Pons (tissue), 1 donor: ENCODE data around the gene OR6C70.
A peak's percentile ranks its signal among the peaks of the same experiment; 100 is the strongest.
"Not testable (repeated sequence)": the region's sequence is repeated elsewhere in the genome, so short reads cannot be mapped to it uniquely, and the experiment has no call there.

Experiments used
- DNase-seq: peaks from one replicate; pipeline ENCODE4 v3.0.0-alpha.2; 2016; ENCODE audit warnings: low spot score

OR6C70 gene

DNA sequence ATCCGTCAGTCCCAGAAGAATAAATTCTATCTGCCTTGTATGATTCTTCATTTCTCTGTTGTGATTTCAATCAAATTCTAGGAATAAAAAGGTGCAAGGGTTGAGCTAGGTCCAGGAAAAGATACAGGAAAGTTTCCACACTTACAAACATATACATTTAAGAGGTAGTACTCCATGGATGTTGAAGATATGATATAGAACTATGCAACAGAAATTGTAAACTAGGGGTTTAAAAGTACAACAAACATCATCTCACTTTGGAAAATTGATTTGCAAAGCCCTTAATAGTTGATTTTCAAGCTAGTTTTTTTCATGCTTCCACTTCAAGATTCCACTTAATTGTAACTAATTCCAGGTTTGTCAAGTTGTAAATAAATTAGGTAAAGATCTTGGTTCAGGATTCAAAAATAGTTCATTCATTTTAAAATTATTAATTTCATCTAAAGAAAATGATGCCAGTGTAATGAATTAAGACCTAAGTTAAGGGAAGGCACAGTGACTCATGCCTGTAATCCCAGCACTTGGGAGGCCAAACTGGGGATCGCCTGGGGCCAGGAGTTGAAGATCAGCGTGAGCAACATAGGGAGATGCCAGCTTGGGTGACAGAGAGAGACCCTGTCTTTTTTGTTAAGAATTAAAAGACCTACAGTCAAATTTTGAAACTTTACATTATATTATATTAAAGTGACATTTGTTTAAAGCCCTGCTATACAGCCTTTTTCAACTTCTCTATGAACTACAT, at the start of gene OR6C70:
Gene OR6C70, minus strand, starts transcription at position 51 of the 742 bp plus-strand sequence. Its CDS starts 0 bp downstream, at position 51.
- DNase-seq = no peak

DNA sequence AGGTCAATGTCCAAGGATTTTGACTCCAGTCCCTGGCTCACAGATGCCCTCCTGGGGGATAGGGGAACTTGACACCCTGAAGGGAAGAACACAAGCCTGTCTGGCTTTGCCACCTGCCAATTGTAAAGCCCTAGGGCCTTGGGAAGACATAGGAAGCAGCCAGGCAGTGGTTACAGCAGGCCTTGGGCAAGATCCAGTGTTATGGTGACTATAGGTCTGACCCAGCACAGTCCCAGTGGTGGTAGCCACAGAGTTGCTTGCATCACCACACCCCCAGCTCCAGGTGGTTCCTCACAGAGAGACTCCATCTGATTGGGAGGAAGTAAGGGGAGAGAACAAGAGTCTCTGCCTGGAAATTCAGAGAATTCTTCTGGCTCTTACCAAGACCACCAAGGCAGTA, 46.5 kb upstream of the OR6C70 start:
- DNase-seq = no peak

DNA sequence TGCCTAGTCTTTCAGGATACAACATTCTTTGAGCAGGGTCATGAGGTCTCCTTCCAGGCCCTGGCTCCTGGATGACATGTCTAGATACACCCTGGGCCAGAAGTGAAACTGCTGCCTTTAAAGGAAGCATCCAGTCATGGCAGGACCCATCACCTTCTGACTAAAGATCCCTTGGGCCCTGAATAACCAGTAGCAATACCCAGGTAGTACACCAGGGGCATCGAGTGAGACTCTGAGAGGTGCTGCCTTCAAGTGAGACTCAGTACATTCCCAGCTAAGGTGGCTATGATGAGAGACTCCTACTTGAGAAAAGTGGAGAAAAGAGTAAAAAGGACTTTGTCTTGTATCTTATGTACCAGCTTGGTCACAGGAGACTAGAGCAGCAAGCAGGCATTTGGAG, 45.8 kb upstream of the OR6C70 start:
- no peak for DNase-seq

DNA sequence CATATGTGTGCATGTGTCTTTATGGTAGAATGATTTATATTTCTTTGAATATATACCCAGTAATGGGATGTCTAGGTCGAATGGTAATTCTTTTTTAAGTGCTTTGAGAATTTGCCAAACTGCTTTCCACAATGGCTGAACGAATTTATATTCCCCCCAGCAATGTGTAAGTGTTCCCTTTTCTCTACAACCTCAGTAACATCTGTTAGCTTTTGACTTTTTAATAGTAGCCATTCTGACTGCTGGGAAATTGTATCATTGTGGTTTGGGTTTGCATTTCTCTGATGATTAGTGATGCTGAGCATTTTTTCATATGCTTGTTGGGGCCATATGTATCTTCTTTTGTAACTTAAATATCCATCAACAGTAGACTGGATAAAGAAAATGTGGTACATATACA, 31.7 kb upstream of the OR6C70 start:
- DNase-seq = no peak

DNA sequence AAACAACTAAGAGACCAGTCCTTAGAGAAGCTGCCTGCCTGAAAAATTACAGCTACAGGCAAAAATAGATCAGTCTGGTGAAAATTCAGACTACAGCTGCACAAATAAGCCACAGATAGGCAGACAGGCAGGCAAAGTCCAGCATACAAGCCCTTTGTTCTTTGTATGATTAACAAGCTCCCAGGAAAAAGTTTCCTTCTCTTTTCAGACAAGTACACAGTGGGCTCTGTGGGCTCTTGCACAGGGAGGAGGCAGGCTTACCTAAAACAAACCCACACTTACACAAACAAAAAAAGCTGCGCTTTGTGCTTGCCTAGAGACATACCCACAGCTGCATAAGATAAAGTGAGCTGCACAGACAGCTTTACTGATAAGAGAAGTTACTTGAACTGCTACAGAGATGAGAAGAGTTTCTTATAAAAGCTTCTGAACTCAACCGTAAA, 29.9 kb upstream of the OR6C70 start:
- DNase-seq = peak; percentile 90

DNA sequence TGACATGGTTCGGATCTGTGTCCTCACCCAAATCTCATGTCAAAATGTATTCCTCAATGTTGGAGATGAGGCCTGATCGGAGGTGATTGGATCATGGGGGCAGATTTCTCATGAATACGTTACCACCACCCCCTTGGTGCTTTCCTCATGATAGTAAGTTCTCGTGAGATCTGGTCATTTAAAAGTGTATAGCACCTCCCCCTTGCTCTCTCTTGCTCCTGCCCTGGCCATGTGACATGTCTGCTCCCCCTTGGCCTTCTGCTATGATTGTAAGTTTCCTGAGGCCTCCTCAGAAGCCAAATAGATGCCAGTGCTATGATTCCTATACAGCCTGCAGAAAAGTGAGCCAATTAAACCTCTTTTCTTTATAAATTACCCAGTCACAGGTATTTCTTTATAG, 29.3 kb upstream of the OR6C70 start:
- no peak for DNase-seq

DNA sequence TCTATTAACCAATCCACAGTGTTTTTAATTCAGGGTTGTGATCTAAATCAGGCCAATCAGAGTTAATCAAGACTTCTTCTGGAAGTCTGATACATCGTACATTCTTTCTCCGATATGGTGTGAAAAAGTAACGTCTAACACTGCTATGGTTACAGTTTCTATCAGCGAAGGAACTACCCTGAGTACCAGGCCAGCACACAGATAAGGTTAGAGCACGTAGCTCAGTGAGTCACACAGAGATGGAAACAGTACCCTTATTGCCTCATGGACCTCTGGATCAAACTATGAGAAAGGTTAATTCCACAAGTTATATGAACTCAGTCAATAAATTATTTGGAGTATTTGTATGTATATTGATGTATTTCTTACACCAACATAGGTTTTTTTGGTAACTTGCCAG, 25.6 kb upstream of the OR6C70 start:
- no peak for DNase-seq

DNA sequence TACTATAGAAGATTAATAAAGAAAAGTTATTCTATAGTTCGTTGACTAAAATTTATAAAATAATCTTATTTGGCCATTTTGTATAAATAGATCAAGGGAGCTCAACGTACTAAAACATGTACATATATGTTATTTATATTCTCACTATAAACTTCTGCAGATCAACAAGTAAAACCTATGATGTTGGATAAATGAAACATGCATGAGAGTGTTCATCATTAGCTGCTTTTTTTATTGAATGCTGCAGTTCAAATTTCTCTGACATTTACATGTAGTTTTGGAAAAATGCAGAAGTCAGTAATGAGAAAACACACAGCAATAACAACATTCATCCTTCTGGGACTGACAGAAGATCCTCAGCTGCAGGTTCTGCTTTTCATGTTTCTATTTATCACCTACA, 22.1 kb upstream of the OR6C70 start, which contains the start of gene OR6C68:
Gene OR6C68, plus strand, starts transcription at position 301 of the 400 bp plus-strand sequence. Its CDS starts 0 bp downstream, at position 301.
- no peak for DNase-seq

DNA sequence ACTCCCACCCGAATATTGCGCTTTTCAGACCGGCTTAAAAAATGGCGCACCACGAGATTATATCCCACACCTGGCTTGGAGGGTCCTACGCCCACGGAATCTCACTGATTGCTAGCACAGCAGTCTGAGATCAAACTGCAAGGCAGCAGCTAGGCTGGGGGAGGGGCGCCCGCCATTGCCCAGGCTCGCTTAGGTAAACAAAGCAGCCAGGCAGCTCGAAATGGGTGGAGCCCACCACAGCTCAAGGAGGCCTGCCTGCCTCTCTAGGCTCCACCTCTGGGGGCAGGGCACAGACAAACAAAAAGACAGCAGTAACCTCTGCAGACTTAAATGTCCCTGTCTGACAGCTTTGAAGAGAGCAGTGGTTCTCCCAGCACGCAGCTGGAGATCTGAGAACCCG, 14.3 kb upstream of the OR6C70 start:
- DNase-seq = not testable (repeated sequence)

DNA sequence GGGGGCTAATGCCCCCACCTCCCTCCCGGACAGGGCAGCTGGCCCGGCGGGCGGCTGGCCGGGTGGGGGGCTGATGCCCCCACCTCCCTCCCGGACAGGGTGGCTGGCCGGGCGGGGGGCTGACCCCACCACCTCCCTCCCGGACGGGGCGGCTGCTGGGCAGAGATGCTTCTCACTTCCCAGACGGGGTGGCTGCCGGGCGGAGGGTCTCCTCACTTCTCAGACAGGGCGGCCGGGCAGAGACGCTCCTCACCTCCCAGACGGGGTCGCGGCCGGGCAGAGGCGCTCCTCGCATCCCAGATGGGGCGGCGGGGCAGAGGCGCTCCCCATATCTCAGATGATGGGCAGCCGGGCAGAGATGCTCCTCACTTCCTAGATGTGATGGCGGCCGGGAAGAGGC, 9.2 kb upstream of the OR6C70 start:
- not testable (repeated sequence) for DNase-seq

DNA sequence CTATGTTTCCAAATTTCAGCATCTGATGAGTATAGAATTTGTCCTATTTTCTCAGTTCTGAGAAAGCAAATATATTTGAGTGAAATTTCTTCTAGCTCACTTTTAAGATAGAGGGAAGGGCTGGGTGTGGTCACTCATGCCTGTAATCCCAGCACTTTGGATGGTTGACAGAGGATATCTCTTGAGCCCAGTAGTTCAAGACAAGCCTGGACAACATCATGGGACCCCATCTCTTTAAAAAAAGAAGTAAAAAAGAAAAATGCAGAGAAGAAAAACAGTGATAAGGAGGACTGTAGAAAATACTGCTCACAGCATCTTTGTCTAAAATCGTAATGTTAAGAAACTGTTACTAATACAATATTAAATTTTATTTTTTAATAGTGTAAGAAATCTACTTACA, 2.3 kb upstream of the OR6C70 start:
- DNase-seq = no peak

DNA sequence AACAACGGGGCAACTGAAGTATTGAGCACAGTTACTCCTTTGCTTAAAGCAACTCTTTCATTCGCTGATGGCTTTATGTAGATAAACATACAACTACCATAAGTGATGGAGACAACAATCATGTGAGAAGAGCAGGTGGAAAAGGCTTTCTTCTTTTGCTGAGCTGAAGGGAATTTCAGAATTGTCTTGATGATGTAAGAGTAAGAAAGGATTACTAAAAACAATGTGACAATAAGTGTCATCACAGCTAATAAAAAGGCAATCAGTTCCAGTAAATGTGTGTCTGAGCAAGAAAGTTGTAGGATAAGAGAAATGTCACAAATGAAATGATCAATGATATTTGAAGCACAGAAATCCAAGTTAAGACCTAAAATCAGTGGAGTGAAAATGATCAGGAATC, 647 bp downstream of the OR6C70 start:
- no peak for DNase-seq

DNA sequence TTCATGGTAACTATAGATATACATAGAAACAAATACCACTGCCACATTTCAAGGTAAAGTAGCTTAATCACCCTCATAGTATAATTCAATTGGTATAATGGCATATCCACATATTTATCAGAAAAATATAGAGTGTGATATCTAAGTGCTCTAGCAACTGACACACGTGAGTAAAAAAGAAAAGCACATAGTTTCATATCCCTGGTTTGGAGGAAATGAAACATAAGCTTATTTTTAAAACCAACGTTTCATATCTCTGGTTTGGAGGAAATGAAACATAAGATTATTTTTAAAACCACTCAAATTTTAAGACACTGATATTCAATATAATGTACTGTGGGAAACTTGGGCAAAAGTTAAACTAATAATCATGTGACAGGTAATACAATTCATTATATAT, 2.1 kb downstream of the OR6C70 start:
- no peak for DNase-seq

DNA sequence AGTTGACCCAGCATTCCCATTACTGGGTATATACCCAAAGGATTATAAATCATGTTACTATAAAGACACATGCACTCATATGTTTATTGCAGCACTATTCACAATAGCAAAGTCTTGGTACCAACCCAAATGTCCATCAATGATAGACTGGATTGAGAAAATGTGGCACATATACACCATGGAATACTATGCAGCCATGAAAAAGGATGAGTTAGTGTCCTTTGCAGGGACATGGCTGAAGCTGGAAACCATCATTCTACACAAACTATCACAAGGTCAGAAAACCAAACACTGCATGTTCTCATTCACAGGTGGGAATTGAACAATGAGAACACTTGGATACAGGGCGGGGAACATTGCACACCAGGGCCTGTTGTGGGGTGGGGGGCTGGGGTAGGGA, 5.0 kb downstream of the OR6C70 start:
- DNase-seq = not testable (repeated sequence)

DNA sequence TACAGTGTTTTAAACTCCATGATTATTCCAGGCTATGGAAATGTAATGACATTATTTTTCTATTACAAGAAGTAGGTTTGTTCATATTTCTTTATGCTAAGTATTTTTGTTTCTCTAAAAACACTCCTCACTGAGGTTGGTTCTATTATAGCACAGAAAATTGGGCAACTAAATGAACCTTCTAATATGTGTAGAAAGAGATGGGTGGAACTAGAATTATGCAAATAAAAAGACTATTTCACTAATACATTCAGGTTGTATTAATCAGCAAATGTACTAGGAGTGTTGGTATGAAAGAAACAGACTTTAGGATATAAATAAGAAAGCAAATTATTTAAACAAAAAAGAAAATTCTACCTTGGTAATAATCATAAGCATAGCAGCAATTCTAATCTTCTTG, 21.1 kb downstream of the OR6C70 start:
- DNase-seq = no peak

DNA sequence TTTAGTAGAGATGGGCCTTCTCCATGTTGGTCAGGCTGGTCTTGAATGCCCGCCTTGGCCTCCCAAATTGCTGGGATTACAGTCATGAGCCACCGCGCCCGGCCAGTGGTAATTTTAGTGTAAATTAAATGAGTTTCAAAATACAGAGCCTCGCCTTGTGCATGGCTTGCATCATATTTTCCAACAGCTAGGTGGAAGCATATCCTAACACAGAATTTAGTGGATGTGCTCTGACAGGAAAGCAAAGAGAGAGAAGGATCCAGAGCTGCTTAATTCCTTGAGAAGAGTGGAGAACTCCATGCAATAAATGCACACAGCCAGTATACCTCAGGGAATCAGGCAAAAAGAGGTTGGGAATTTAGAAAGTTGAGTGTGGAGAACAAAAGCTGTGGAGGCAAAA, 23.6 kb downstream of the OR6C70 start:
- peak; percentile 67 for DNase-seq

DNA sequence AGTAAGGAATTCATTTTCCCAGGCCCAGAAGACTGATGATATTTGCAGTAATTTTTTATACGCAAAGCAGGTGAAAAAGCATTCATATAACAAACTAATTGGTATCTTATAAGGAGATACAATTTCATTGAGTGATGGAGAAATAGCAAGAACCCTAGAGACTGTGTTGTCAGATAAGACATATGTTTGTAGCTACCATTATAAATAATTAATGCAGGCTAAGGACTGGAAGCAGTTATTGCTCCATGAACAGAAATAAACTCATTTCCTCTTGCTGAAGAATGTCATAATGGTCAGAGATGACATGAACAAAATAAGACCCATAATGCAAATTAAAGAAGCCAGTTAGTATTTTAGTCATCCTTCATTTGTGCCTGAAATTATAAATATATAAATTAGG, 24.6 kb downstream of the OR6C70 start:
- DNase-seq = no peak

DNA sequence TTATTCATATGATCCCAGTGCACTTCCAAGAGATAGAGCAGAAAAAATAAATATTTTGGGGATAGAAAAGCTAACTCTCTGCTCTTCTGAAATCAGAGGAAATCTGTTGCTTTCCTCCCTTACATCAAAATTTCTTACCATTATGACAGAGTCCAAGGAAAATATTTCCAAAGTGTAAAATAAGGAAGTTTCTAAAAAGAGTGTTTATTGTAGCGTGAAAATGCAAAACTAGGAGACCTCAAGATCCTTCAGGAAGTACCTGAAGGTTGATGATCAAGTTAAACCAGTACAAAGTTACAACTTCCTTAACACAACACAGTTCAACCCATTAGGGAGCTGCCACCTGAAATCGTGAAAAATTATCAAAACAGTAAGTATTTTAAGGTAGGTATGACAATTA, 26.2 kb downstream of the OR6C70 start, which contains the start of gene OR6C2:
Gene OR6C2, plus strand, starts transcription at position 301 of the 400 bp plus-strand sequence. CDS start 8,138 bp downstream, outside the sequence.
- no peak for DNase-seq

DNA sequence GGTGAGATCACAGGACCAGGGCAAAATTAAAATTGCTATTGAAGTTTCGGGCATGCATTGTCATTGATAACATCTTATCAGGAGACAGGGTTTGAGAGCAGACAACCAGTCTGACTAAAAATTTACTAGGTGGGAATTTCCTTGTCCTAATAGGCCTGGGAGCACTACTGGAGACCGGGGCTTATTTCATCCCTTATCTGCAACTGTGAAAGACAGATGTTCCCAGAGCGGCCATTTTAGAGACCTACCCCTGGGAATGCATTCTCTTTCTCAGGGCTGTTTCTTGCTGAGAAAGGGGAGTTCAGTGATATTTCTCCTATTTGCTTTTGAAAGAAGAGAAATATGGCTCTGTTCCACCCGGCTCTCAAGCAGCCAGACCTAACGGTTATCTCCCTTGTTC, 28.7 kb downstream of the OR6C70 start:
- DNase-seq = not testable (repeated sequence)

DNA sequence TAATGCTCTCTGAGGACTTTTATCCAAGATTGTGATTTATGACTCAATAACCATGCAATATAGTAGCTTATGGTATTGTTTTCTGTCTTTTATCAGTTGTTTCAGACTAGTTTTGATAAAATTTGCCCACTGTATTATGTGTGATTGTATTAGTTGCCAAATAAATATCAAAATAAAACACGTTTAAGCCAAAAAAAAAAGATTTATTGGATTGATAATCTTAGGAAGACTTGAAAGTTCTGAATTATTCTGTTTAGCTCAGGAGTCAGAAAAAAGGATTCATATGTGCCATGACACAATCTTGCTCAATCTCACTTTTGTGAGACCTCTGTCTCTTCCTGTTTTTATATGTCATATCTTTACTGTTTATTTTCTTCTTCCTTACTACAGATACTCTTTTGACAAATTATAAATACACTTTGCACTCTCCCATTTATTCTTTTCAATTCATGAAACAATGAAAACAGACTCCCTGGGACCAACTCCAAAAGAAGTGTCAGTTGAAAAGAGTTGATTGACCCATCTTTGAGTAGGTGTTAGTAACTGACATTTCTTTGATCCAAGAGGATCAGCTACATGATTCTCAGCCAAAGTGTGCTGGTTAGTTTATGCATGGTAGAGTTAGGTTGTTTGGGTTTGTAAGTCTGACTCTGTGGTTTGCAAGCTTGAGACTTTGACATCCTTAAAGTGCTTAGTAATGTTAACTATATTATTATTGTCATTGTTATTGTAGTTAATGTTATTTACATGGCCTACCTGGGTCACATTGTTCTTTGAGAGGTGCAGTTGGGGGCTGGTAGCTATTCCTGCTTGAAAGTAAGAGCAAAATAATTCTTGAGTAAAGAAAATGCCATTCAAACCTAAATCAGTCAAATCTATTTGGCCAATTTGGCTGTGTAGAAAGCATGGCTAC, 41.4 kb downstream of the OR6C70 start:
- DNase-seq = no peak

DNA sequence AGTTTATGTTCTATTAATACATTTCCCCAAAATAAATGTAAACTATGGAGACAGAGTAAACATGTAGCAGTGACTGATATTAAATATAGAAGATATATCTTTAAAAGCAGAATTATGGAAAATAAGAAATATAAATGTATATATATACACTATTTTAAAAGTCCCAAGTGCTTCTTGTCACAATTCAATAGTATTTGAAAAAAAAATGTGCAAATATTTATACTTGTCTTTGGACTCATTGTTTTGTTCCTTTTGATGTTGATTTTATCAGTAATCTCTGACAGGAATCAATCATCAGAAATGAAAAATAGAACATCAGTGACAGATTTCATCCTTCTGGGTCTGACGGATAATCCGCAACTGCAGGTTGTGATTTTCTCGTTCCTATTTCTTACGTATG, 44.0 kb downstream of the OR6C70 start, which contains the start of gene OR6C76:
Gene OR6C76, plus strand, starts transcription at position 301 of the 400 bp plus-strand sequence. Its CDS starts 0 bp downstream, at position 301.
- DNase-seq = no peak

DNA sequence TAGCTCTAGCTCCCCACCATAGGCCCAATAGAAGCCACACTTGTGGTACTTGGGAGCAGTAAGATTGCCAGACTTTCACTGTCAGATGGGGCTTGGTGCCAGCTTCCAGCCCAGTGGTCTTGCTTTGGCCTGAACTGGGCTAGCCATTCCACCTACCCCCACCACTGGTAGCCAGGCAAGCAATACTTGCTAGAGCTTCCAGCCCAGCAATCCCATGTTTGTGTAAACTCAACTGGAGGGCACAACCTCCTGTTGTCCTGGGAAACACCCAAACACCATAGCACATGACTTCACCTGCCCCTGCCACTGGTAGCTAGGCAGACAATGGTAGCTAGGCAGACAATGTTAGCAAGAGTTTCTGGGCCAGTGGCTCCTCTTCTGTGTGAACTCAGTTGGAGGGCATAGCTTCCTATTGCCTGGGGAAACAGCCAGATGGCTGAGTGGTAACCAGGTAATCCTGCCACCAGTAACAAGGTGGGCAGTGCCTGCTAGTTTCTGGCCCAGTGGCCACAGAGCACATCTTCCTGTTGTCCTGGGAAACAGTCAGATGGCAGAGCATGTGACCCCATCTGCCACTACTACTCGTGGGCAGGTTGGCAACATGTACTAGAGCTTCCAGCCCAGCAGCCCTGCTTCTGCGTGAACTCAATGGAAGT, 49.5 kb downstream of the OR6C70 start:
- DNase-seq = no peak
